Measurements from ENCODE around the gene TMEM135.
"Not testable (repeated sequence)": the region's sequence is repeated elsewhere in the genome, so short reads cannot be mapped to it uniquely, and the experiment has no call there.

The TMEM135 gene
- 13.5 to 71.6 (median 42.9) reads per million in 17 experiments for total RNA-seq

DNA sequence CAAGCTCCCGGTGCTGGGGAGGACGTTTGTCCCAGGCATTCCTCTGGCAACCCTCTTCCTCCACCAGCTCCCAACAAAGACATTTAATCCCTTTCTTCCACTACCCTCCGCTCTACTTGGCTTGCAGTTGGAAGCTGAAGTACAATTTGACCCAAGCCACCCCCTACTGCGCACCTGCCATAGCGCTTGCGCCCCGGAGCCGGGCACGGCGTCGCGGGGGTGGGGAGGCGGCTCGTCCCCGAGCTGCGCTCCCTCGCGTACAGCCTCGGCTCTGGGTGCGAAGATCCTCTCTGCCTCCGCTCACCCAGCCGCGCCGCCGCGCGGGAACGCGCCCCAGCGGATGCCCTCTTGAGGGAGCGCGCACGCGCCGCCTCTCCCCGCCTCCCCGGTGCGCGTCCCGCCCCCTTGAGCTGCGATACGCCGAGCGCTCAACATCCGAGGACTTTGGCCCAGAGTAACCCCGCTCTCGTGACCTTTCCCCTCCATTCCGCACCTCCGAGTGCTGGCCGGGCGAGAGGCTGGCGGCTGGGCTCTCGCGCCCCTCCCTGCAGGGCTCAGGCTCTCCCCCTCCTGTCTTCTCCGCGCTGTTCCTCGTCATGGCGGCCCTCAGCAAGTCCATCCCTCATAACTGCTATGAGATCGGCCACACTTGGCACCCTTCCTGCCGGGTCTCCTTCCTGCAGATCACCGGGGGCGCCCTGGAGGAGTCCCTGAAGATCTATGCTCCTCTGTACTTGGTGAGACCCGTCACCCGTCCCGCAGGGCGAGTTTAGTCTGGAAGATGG lies at the start of gene TMEM135:
TMEM135 (plus strand) TSS at position 485 of the 785 bp plus-strand sequence; CDS start at position 597, 112 bp downstream.
- peak; percentile 94 to 98 (median 96) for DNase-seq

DNA sequence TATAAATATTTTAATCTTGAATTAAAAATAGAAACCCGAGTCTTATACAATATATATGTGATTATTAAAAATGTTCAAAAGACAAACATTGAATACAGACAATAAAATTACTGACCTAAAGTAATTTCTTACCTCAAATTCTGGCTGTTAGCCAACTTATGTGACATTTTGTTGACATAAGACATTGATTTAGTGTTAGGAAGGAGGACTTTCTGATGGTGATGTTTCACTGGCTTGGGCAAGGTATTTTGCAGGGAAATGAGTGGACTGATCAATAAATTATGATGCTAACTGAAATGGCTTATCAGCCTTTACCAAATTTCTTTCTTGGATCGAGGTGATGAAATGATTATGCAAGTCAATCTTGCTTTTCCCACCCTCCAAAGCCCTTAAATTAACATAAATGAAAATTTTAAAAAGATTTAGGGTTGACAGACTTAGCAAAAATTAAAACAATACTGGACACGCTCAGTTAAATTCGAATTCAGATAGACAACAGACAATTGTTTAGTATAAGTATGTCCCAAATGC lies 49.3 kb upstream of the TMEM135 start:
- DNase-seq = no peak

DNA sequence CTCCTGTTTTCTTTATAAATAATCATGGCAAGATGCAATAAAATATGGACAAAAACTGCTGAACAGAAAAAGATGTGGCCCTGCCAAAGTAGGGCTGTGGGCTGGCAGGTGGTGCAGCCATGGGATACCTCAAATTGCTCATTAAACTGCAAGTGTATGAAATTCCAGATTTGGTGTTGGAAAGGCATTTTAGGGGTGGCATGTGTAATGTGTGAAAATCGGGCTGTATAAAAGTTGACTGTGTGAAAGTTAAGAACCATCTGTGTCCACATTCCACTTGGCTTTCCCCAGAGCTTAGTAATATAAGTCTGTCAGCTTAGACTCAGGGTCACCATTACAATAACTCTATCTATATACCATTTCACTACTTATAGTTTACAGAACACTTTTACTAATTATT lies 47.7 kb upstream of the TMEM135 start:
- DNase-seq = no peak

DNA sequence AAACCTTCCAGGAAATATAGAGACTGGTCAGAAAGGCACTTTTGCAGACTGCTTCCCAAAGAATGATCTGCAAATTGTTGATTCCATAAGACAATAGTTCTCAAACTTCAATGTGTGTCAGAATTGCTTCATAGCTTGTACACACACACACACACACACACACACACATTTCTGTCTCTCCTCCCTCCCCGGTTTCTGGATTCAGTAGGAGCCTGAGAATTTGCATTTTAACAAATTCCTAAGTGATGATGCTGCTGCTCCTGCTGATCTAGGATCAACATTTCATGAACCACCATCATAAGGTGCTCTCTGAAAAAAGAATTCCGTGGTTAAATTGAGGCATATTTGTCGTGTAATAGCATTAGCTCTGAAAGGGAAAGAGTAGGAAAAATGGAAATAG lies 47.2 kb upstream of the TMEM135 start:
- DNase-seq = no peak

DNA sequence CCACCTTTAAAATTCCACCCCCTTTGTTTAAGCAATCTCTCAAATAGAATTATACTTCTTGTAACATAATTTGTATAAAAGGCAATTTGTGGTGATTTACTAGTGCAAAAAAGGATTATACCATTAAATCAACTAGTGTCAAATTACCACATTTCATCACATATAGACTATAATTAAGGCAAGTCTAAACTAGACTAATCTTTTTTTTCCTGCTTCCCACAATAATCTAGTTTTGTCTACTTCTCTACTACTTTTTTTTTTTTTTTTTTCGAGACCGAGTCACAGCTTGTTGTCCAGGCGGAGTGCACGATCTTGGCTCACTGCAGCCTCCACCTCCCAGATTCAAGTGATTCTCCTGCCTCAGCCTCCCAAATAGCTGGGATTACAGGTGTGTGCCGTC lies 46.4 kb upstream of the TMEM135 start:
- DNase-seq = no peak

DNA sequence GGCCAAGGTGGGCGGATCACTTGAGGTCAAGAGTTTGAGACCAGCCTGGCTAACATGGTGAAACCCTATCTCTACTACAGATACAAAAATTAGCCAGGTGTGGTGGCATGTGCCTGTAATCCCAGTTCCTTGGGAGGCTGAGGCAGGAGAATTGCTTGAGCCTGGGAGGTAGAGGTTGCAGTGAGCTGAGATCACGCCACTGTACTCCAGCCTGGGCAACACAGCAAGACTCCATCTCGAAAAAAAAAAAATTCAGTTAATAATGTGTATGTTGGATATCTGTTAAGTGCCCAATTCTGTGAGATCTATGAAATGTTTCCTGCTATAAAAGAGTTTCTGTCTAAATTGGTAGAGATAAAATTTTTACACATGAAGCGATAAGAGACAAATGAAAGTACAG lies 45.4 kb upstream of the TMEM135 start:
- not testable (repeated sequence) for DNase-seq

DNA sequence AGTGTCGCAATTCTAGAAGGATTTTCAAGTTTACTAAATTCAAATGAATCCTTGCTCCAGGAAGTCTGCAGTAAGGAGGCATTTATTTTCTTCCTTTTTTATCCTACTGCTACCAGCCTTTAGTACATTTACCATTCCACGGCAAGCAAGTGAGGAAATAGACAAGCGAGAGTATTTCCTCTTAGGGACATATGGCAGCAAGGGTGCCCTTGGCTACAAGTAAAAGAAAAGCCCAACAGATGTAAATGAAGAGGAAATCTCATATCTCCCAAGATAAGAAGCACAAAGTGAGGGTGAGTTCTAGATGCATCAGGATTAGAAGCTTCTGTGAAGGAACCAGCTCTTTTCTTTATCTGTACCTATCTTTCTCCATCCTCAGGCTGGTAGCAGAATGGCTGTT lies 44.7 kb upstream of the TMEM135 start:
- DNase-seq = peak in 1 of 4 experiments; percentile 2

DNA sequence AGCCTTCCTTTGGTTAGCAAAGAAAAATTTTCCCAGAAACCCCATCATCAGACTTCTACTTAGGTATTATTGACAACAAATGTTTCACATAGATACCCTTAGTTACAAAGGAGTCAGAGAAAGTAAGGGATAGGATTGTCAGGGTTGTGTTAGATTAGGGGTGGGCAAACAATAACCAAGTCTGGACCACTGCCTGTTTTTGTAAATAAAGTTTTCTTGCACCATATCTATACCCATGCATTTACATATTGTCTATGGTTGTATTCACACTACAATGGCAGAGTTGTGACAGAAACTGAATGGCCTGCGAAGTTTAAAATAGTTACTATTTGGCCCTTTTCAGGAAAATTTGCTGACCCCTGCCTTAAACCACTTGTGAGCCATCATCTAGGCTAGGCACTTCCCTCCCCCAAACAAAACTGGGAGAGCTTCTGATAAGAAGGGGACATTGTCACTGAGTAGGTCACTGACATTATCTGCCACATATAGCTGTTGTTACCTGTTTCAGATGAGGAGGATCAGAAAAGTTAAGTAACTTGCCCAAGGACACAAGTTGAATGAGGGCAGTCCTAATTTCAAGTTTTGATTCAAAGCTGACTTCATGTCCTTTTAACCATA lies 40.7 kb upstream of the TMEM135 start:
- DNase-seq = no peak

DNA sequence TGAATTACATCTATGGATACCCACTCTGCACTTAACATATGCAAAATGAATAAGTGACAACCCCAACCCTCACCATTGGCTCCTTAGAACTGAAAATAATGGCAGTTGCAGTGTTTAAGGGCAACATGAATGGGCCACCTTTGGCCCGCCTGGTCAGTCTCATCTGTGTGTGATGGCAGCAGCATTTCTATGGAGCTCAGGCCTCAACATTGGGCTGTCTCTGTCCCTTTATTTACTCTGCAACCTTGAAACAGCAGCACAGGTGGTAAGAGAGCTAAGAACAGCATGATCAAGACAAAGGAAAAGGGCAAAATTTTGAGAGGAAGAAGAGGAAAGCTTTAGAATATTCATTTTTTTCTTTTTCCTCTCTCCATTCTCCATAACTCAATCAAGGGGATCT lies 38.3 kb upstream of the TMEM135 start:
- no peak for DNase-seq

DNA sequence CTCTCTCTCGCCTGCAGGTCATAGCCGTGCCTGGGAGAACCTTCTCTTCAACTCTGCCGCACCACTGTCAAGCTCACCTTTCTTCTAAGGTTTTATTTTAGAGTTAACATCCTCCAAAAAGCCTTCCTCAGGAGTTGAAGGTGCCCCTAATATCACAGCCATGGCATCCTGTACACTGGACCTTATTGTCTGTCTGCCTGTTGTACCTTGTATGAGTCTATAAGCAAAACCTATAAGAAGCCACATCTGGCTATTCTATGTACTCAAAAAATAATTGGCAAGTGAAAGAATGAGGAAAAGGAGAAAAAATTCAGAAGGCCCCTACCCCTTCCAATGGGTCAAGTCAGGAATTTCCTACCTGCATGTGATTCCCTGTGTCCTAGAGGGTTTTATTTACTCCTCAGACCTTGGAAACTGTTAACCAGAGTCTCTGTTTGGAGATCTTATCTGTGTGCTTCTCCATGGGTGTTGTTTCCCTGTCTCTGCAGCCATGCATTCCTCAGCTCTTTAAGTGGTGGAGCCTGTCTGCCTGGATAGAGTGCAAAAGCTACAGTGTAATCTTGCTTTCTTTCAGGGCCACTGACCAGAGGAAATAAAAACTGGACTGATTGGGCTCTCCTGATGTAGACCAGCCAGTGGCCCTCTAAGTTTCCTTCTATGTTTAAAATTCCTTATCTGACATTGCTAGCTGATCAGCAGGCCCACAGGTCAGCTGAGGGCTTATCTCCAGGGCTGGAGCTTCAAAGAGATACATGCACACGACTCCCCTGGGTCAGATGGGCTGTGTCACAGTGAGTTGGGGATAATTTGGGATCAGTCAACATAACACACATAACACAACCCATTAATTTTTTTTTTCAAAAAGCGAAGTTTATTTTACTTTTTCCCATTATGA lies 37.6 kb upstream of the TMEM135 start:
- DNase-seq = no peak

DNA sequence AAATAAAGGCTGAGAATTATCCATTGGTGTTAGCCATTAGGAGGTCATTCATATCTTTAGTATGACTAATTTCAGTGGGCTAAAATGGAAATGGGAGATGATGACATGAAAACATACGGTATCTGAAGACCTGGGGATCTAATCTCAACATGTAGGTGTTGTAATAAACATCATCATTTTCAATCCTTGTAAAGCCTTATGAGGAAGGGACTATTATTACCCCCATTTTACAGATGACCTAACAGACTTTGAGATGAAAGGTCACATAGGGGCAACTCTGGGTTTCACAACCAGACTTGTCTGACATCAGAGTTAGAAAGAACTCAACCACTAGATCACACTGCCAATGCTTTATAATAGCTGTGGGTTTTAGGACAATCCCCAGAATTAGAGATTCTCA lies 34.8 kb upstream of the TMEM135 start:
- DNase-seq = peak in 2 of 4 experiments; percentile 3 to 28

DNA sequence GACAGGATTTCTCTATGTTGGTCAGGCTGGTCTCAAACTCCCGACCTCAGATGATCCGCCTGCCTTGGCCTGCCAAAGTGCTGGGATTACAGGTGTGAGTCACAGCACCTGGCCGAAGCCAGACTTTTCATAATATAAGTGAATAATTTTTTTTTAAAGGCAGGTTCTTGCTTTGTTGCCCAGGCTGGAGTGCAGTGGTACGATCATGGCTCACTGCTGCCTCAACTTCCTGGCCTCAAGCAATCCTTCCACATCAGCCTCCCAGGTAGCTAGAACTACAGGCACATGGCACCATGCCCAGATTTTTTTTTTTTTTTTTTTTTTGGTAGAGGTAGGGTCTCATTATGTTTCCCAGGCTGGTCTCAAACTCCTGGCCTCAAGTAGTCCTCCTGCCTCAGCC lies 33.5 kb upstream of the TMEM135 start:
- not testable (repeated sequence) for DNase-seq

DNA sequence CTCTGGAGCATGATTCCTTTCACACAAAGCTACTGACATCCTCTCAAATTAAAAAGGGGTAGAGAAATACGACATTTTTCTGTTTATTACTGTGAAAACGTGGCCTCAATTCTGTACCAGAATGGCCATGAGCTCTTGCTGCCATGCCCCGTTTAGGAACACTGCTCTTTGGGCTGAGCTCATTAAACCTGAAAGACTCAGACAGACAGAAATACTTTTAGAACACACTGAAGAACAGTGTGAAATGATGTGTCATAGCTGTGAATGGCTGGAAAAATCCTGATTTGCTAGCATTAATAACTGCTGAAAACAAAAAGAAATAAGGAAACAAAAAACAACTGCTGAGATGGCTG lies 32.2 kb upstream of the TMEM135 start:
- no peak for DNase-seq

DNA sequence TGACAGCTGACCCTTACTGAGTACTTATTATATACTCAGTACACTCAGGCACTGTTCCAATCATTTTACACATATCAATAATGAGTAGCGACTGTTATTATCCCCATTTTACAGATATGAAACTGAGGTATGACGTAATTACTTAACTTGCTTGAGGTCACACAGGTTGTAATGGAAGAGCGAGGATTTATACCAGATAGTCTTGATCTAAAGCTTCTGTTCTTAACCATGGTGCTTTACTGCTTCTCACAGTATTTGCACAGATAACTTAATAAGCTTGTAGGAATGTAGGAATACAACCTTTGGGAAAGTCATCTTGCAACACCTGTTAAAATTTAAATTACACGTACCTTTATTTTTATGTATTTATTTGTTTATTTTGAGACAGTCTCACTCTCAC lies 31.7 kb upstream of the TMEM135 start:
- no peak for DNase-seq

DNA sequence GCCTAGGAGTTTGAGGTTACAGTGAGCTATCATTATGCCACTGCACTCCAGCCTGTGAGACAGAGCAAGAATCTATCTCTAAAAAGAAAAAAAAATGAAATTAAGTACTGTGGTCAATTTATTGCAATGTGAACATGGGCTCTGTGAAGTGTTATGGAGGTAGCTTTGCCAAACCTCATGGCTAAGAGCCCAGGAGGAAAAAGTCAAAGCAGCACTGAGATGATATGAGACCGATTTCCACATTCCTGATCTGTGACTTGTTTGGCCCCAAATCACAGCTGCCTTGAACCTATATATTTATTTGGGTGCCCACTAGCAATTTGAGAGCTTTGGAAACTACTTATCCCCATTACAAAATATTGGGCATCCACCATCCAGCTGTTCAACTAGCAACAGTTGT lies 29.8 kb upstream of the TMEM135 start:
- no peak for DNase-seq

DNA sequence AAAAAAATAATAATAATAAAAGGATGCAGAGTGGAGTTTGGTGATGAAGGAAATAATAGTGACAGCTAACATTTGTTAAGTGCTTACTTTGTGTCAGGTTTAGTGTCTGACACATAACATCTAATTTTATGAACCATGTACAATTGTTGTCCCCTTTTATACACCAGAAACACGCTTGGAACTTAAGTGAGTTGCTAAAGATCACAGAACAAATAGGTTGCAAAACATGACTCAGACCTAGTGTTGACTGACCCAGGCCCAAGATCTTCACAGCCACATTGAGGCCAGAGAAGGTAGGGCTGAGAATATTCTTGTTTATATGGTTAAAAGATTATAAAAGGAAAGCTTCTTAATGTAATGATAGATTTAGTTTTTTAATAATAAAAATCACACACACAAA lies 25.6 kb upstream of the TMEM135 start:
- DNase-seq = no peak

DNA sequence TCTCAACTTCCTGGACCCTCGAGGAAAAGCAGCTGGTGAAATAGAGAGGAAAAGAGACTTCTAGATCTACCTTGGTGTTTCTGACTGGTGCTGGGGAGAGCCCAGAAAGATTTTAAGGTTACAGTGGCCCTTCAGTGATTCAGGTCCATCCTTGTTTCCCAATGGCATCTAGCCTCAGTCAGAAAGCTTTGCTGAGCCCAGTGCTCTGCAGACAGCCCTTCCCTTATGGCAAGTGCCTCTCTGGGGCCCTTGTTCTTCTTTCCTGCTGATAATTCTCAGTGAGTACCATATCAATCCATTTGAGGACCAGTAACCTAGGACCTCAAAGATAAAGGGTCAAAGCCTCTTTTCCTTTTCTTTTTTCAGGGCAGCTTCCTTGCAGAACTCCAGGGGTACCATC lies 25.1 kb upstream of the TMEM135 start:
- DNase-seq = no peak

DNA sequence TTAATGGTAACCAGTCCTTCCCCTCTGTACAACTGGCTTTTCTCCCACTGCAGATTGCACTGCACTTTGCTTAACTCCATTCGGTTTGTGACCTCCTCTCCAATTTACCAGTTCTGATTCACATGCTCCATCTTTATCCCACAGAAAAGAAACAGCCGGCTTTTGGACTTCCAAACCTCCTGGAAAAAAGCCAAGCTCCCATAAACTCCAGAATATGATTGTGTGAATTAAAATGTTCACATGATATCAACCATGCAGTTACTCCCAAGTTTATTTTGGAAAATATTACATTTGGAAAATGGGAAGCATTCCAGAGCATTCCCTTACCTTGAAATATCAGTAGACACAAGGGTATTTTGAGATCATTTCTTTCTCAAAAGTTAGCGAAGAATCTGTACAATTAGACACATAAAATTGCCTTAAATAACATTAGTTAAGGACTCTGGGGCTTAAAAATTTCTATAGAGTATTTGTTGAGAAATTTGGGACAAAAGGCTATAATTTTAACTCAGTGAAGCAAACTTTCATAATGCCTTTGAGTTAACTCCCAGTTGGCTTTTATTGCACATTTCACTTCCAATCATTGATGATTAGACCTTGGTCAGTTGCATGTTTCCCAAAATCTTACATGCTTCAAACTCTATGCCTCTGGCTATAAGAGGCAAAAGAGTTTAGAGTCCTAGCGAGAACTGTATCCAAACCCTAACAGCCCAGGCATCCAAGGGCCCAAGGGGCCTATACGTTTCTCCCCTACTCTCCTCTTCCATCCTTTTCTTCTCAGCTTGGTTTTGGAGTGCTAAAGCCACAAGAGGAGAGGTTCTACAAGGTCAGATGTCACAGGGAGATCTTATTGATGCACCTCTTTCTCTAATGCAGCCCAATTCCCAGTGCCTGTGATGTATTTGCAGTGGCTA lies 23.6 kb upstream of the TMEM135 start:
- DNase-seq = no peak

DNA sequence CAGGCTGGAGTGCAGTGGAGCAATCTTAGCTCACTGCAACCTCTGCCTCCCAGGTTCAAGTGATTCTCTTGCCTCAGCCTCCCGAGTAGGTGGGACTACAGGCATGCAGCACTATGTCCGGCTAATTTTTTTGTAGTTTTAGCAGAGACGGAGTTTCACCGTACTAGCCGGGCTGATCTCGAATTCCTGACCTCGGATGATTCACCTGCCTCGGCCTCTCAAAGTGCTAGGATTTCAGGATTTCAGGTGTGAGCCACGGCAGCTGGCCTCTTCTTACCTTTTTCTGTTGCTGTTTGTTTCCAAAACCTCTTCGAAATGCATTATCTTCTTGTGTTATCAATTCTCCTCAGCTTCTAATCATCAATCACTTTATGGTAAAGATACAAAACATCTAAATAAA lies 22.1 kb upstream of the TMEM135 start:
- DNase-seq = no peak

DNA sequence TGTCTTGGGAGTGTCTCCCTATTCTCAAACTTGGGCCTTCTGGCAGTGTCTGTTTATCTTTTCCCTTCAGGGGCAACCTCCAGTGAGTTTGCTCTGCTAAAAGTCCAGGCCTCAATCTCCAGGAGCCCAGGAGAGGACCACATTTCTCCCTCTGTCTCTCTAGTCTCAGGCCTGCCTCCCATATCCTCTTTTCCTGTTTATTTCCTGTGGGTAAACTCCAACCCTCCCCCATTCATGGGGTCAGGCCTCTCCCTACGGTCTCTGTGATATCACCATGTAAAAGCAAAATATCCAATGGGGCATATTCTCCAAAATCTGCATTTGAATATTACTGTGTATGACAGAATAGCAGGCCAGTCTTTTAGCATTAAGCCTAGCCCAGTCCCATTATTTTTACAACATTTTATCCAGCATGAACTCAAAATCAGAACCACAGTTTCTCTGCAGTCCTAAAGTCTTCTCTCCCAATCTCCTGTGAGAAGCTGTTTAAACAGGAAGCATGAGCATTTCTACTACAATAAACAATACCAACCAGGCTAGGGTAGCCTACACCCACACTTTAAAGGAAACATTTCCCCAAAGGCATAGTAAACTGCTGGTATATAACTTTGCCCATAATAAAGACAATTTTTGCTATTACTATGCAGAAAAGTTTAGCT lies 18.0 kb upstream of the TMEM135 start:
- peak in 1 of 4 experiments; percentile 5 for DNase-seq

DNA sequence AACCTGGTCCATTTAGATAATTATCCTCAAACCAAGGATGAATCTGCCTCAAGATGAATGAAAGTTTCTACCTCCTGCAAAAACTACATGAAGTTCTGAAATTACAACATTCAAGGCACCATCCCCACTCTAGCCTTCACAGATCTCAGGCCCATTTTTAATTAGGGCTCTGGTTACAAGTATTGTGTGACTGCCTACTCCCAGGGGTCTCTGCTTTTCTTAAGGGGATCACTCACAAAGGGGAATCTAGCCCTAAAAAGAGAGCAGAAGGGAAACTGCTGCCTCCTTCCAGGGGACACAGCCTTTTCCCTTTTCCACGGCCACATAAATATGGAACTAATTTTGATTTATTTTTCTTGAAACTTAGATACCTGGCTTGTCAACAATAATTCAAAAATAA lies 17.4 kb upstream of the TMEM135 start:
- no peak for DNase-seq
